NT2/D1 (cell line): ENCODE results near the gene MXD4.

Experiments
- DNase-seq: peaks from one replicate; pipeline ENCODE4 v3.0.0-alpha.2; 2011; ENCODE audit warnings: low read depth, low spot score
- H3K27me3 ChIP-seq: 2 replicates; pipeline ENCODE4 v1.6.0; 2011; ENCODE audit warnings: mild to moderate bottlenecking; ENCODE audit not compliant: insufficient read length, insufficient read depth
- H3K36me3 ChIP-seq: 2 replicates; pipeline ENCODE4 v1.6.1; 2011; ENCODE audit warnings: mild to moderate bottlenecking, low read length, mixed read lengths; ENCODE audit not compliant: insufficient read depth, insufficient read length
- H3K4me1 ChIP-seq: 2 replicates; pipeline ENCODE4 v1.5.1; 2011; ENCODE audit not compliant: insufficient read depth, insufficient read length
- H3K4me3 ChIP-seq: 2 replicates; pipeline ENCODE4 v1.5.1; 2011; ENCODE audit warnings: low read depth; ENCODE audit not compliant: insufficient read length
- H3K9ac ChIP-seq: 2 replicates; pipeline ENCODE4 v1.6.0; 2011; ENCODE audit warnings: low read depth; ENCODE audit not compliant: insufficient read length
- H3K9me3 ChIP-seq: 2 replicates; pipeline ENCODE4 v1.5.1; 2011; ENCODE audit warnings: mild to moderate bottlenecking, low read length; ENCODE audit not compliant: insufficient read depth
- SUZ12 ChIP-seq: IDR thresholded peaks from 2 replicates; pipeline ENCODE4 v1.6.1; 2011; ENCODE audit not compliant: insufficient read length, insufficient read depth; ENCODE audit errors: extremely low read depth
- YY1 ChIP-seq: IDR thresholded peaks from 2 replicates; pipeline ENCODE4 v1.6.1; 2011; ENCODE audit not compliant: insufficient read length, insufficient read depth
- ZNF274 ChIP-seq: IDR thresholded peaks from 2 replicates; pipeline ENCODE4 v1.6.1; 2011; ENCODE audit warnings: mild to moderate bottlenecking, low read depth, low read length

MXD4 gene

GRCh38 chr4:2268357-2269205, 6.7 kb upstream of the MXD4 start:
- no peak for DNase-seq
- Histone ChIP-seq H3K9ac (peak overlapping the region; percentile 59), H3K9me3 (no peaks in the 10 kb centered on the region), H3K4me3 (no peak overlapping the region), H3K27me3 (peaks cover 14% of the 10 kb centered on the region), H3K4me1 (peaks cover 45% of the 10 kb centered on the region), H3K36me3 (no peaks in the 10 kb centered on the region)
- no peak for TF ChIP-seq ZNF274
- TF ChIP-seq SUZ12: no peak
- no peak for TF ChIP-seq YY1

GRCh38 chr4:2267841-2268240, 5.9 kb upstream of the MXD4 start:
- TF ChIP-seq SUZ12 (no peak), ZNF274 (no peak), YY1 (no peak)
- H3K27me3 ChIP-seq: peaks cover 14% of the 10 kb centered on the region
- no peak overlapping the region for H3K4me3 ChIP-seq
- no peaks in the 10 kb centered on the region for H3K36me3 ChIP-seq
- no peak overlapping the region for H3K9ac ChIP-seq
- no peaks in the 10 kb centered on the region for H3K9me3 ChIP-seq
- H3K4me1 ChIP-seq: peaks cover 49% of the 10 kb centered on the region
- DNase-seq: no peak

- Histone ChIP-seq H3K27me3 (peaks cover 14% of the 10 kb centered on the region), H3K36me3 (no peaks in the 10 kb centered on the region), H3K4me1 (peaks cover 52% of the 10 kb centered on the region), H3K4me3 (no peak overlapping the region), H3K9ac (no peak overlapping the region), H3K9me3 (no peaks in the 10 kb centered on the region)
- TF ChIP-seq ZNF274 (no peak), YY1 (no peak), SUZ12 (no peak)
- DNase-seq: no peak
These were observed 5.5 kb upstream of the MXD4 start for GRCh38 chr4:2267320-2267811.

GRCh38 chr4:2266821-2267220, 4.9 kb upstream of the MXD4 start:
- H3K9ac ChIP-seq: no peak overlapping the region

GRCh38 chr4:2266181-2266580, 4.3 kb upstream of the MXD4 start:
- Histone ChIP-seq H3K9ac (peak overlapping the region; percentile 57), H3K9me3 (no peaks in the 10 kb centered on the region), H3K4me3 (no peak overlapping the region), H3K4me1 (peaks cover 52% of the 10 kb centered on the region), H3K36me3 (no peaks in the 10 kb centered on the region), H3K27me3 (peaks cover 14% of the 10 kb centered on the region)
- TF ChIP-seq YY1 (no peak), SUZ12 (no peak), ZNF274 (no peak)
- DNase-seq: no peak

More at GRCh38 chr4:2266821-2267220, 4.9 kb upstream of the MXD4 start:
- Histone ChIP-seq H3K27me3 (peaks cover 14% of the 10 kb centered on the region), H3K9me3 (no peaks in the 10 kb centered on the region), H3K4me1 (peaks cover 52% of the 10 kb centered on the region), H3K4me3 (no peak overlapping the region), H3K36me3 (no peaks in the 10 kb centered on the region)
- TF ChIP-seq YY1 (no peak), SUZ12 (no peak), ZNF274 (no peak)
- no peak for DNase-seq

- Histone ChIP-seq H3K9ac (peak overlapping the region; percentile 15), H3K36me3 (peaks cover 1% of the 10 kb centered on the region), H3K4me3 (no peak overlapping the region), H3K4me1 (peaks cover 52% of the 10 kb centered on the region), H3K27me3 (peaks cover 19% of the 10 kb centered on the region), H3K9me3 (no peaks in the 10 kb centered on the region)
- DNase-seq: no peak
- no peak for TF ChIP-seq SUZ12
- TF ChIP-seq ZNF274: no peak
- TF ChIP-seq YY1: no peak
These were observed 3.5 kb upstream of the MXD4 start for GRCh38 chr4:2265113-2266110.
